ENCODE data around the gene GCFC2.

The GCFC2 gene

GRCh38 chr2:75654012-75654411 is 56.7 kb downstream of the GCFC2 start:
- WGBS, 2 experiments = 94 to 98% methylated on average over 2 of the region's 2 CpGs
- no peak overlapping the region for H3K4me3 ChIP-seq (ENCODE audit: insufficient read depth, low read depth, low read length)
- H3K4me1 ChIP-seq (ENCODE audit: control insufficient read depth, insufficient read depth, low read length) = no peaks in the 10 kb centered on the region
- H3K27ac ChIP-seq (ENCODE audit: insufficient read depth, low read depth, low read length, poor library complexity, severe bottlenecking) = no peak overlapping the region
- peaks cover 47% of the 10 kb centered on the region for H3K36me3 ChIP-seq (ENCODE audit: control insufficient read depth, insufficient read depth, low read length)
- no peaks in the 10 kb centered on the region for H3K27me3 ChIP-seq (ENCODE audit: control insufficient read depth, insufficient read depth, low read length, poor library complexity, severe bottlenecking)
- no peaks in the 10 kb centered on the region for H3K9me3 ChIP-seq (ENCODE audit: control insufficient read depth, low read length)

- no peaks in the 10 kb centered on the region for H3K4me1 ChIP-seq (ENCODE audit: control insufficient read depth, insufficient read depth, low read length)
- no peak overlapping the region for H3K27ac ChIP-seq (ENCODE audit: insufficient read depth, low read depth, low read length, poor library complexity, severe bottlenecking)
- peaks cover 22% of the 10 kb centered on the region for H3K36me3 ChIP-seq (ENCODE audit: control insufficient read depth, insufficient read depth, low read length)
- no peaks in the 10 kb centered on the region for H3K27me3 ChIP-seq (ENCODE audit: control insufficient read depth, insufficient read depth, low read length, poor library complexity, severe bottlenecking)
- 75 to 92% methylated on average over 1 to 2 of the region's 3 CpGs for WGBS, 2 experiments
- no peaks in the 10 kb centered on the region for H3K9me3 ChIP-seq (ENCODE audit: control insufficient read depth, low read length)
- H3K4me3 ChIP-seq (ENCODE audit: insufficient read depth, low read depth, low read length) = peak overlapping the region; percentile 80
These were observed 62.9 kb downstream of the GCFC2 start for GRCh38 chr2:75647771-75648170.

GRCh38 chr2:75646583-75647425 is 63.9 kb downstream of the GCFC2 start, which contains the start of gene MRPL19:
Gene MRPL19, plus strand, starts transcription at chr2:75646783. Its CDS starts 25 bp downstream, at chr2:75646808.
- WGBS, 2 experiments = 1% methylated on average over 60 of the region's 60 CpGs
- peak within 1 kb of the TSS; percentile 80 for H3K4me3 ChIP-seq (ENCODE audit: insufficient read depth, low read depth, low read length)
- no peaks in the 10 kb centered on the region for H3K27me3 ChIP-seq (ENCODE audit: control insufficient read depth, insufficient read depth, low read length, poor library complexity, severe bottlenecking)
- H3K27ac ChIP-seq (ENCODE audit: insufficient read depth, low read depth, low read length, poor library complexity, severe bottlenecking) = no peak within 1 kb of the TSS
- peaks cover 17% of the 10 kb centered on the region for H3K36me3 ChIP-seq (ENCODE audit: control insufficient read depth, insufficient read depth, low read length)
- no peaks in the 10 kb centered on the region for H3K9me3 ChIP-seq (ENCODE audit: control insufficient read depth, low read length)
- no peaks in the 10 kb centered on the region for H3K4me1 ChIP-seq (ENCODE audit: control insufficient read depth, insufficient read depth, low read length)

GRCh38 chr2:75646090-75646582 is 64.6 kb downstream of the GCFC2 start:
- Histone ChIP-seq H3K27ac (ENCODE audit: insufficient read depth, low read depth, low read length, poor library complexity, severe bottlenecking) (no peak overlapping the region), H3K4me3 (ENCODE audit: insufficient read depth, low read depth, low read length) (peak overlapping the region; percentile 80), H3K36me3 (ENCODE audit: control insufficient read depth, insufficient read depth, low read length) (peaks cover 13% of the 10 kb centered on the region)

GRCh38 chr2:75645643-75646042 is 65.1 kb downstream of the GCFC2 start:
- peaks cover 8% of the 10 kb centered on the region for H3K36me3 ChIP-seq (ENCODE audit: control insufficient read depth, insufficient read depth, low read length)
- H3K4me3 ChIP-seq (ENCODE audit: insufficient read depth, low read depth, low read length) = no peak overlapping the region
- no peaks in the 10 kb centered on the region for H3K27me3 ChIP-seq (ENCODE audit: control insufficient read depth, insufficient read depth, low read length, poor library complexity, severe bottlenecking)
- no peak overlapping the region for H3K27ac ChIP-seq (ENCODE audit: insufficient read depth, low read depth, low read length, poor library complexity, severe bottlenecking)
- WGBS, 2 experiments = 91 to 95% methylated on average over 10 of the region's 10 CpGs
- H3K4me1 ChIP-seq (ENCODE audit: control insufficient read depth, insufficient read depth, low read length) = no peaks in the 10 kb centered on the region
- no peaks in the 10 kb centered on the region for H3K9me3 ChIP-seq (ENCODE audit: control insufficient read depth, low read length)

More at GRCh38 chr2:75646090-75646582, 64.6 kb downstream of the GCFC2 start:
- WGBS, 2 experiments = 81 to 84% methylated on average over 9 of the region's 9 CpGs
- no peaks in the 10 kb centered on the region for H3K27me3 ChIP-seq (ENCODE audit: control insufficient read depth, insufficient read depth, low read length, poor library complexity, severe bottlenecking)
- H3K4me1 ChIP-seq (ENCODE audit: control insufficient read depth, insufficient read depth, low read length) = no peaks in the 10 kb centered on the region
- no peaks in the 10 kb centered on the region for H3K9me3 ChIP-seq (ENCODE audit: control insufficient read depth, low read length)

GRCh38 chr2:75643980-75644379 is 66.7 kb downstream of the GCFC2 start:
- Histone ChIP-seq H3K36me3 (ENCODE audit: control insufficient read depth, insufficient read depth, low read length) (no peaks in the 10 kb centered on the region), H3K27ac (ENCODE audit: insufficient read depth, low read depth, low read length, poor library complexity, severe bottlenecking) (no peak overlapping the region), H3K4me1 (ENCODE audit: control insufficient read depth, insufficient read depth, low read length) (no peaks in the 10 kb centered on the region), H3K4me3 (ENCODE audit: insufficient read depth, low read depth, low read length) (no peak overlapping the region), H3K27me3 (ENCODE audit: control insufficient read depth, insufficient read depth, low read length, poor library complexity, severe bottlenecking) (peaks cover 5% of the 10 kb centered on the region), H3K9me3 (ENCODE audit: control insufficient read depth, low read length) (no peaks in the 10 kb centered on the region)
- 100% methylated on average over 1 of the region's 1 CpG for WGBS, 2 experiments

GRCh38 chr2:75641587-75641986 is 69.1 kb downstream of the GCFC2 start:
- H3K27ac ChIP-seq (ENCODE audit: insufficient read depth, low read depth, low read length, poor library complexity, severe bottlenecking) = no peak overlapping the region
- H3K27me3 ChIP-seq (ENCODE audit: control insufficient read depth, insufficient read depth, low read length, poor library complexity, severe bottlenecking) = peaks cover 5% of the 10 kb centered on the region
- no peak overlapping the region for H3K4me3 ChIP-seq (ENCODE audit: insufficient read depth, low read depth, low read length)
- no peaks in the 10 kb centered on the region for H3K36me3 ChIP-seq (ENCODE audit: control insufficient read depth, insufficient read depth, low read length)
- no peaks in the 10 kb centered on the region for H3K9me3 ChIP-seq (ENCODE audit: control insufficient read depth, low read length)
- no peaks in the 10 kb centered on the region for H3K4me1 ChIP-seq (ENCODE audit: control insufficient read depth, insufficient read depth, low read length)
- WGBS, 2 experiments = 100% methylated on average over 1 of the region's 1 CpG

- H3K27ac ChIP-seq (ENCODE audit: insufficient read depth, low read depth, low read length, poor library complexity, severe bottlenecking) = no peak overlapping the region
- peaks cover 5% of the 10 kb centered on the region for H3K27me3 ChIP-seq (ENCODE audit: control insufficient read depth, insufficient read depth, low read length, poor library complexity, severe bottlenecking)
- no peaks in the 10 kb centered on the region for H3K9me3 ChIP-seq (ENCODE audit: control insufficient read depth, low read length)
- WGBS, 2 experiments = 0% methylated on average over 2 to 3 of the region's 3 CpGs
- no peaks in the 10 kb centered on the region for H3K4me1 ChIP-seq (ENCODE audit: control insufficient read depth, insufficient read depth, low read length)
- no peaks in the 10 kb centered on the region for H3K36me3 ChIP-seq (ENCODE audit: control insufficient read depth, insufficient read depth, low read length)
- no peak overlapping the region for H3K4me3 ChIP-seq (ENCODE audit: insufficient read depth, low read depth, low read length)
These were observed 70.0 kb downstream of the GCFC2 start for GRCh38 chr2:75640621-75641121.

- Histone ChIP-seq H3K27me3 (ENCODE audit: control insufficient read depth, insufficient read depth, low read length, poor library complexity, severe bottlenecking) (peaks cover 5% of the 10 kb centered on the region), H3K27ac (ENCODE audit: insufficient read depth, low read depth, low read length, poor library complexity, severe bottlenecking) (no peak overlapping the region), H3K9me3 (ENCODE audit: control insufficient read depth, low read length) (no peaks in the 10 kb centered on the region), H3K4me3 (ENCODE audit: insufficient read depth, low read depth, low read length) (no peak overlapping the region), H3K4me1 (ENCODE audit: control insufficient read depth, insufficient read depth, low read length) (no peaks in the 10 kb centered on the region), H3K36me3 (ENCODE audit: control insufficient read depth, insufficient read depth, low read length) (no peaks in the 10 kb centered on the region)
- 79 to 89% methylated on average over 1 of the region's 1 CpG for WGBS, 2 experiments
These were observed 73.1 kb downstream of the GCFC2 start for GRCh38 chr2:75637568-75637967.

- Histone ChIP-seq H3K27me3 (ENCODE audit: control insufficient read depth, insufficient read depth, low read length, poor library complexity, severe bottlenecking) (peaks cover 5% of the 10 kb centered on the region), H3K9me3 (ENCODE audit: control insufficient read depth, low read length) (no peaks in the 10 kb centered on the region), H3K27ac (ENCODE audit: insufficient read depth, low read depth, low read length, poor library complexity, severe bottlenecking) (no peak overlapping the region), H3K4me1 (ENCODE audit: control insufficient read depth, insufficient read depth, low read length) (no peaks in the 10 kb centered on the region), H3K36me3 (ENCODE audit: control insufficient read depth, insufficient read depth, low read length) (no peaks in the 10 kb centered on the region), H3K4me3 (ENCODE audit: insufficient read depth, low read depth, low read length) (no peak overlapping the region)
- 93 to 94% methylated on average over 1 of the region's 1 CpG for WGBS, 2 experiments
These were observed 75.8 kb downstream of the GCFC2 start for GRCh38 chr2:75634945-75635344.
